ENCODE data around the gene KLHDC10. TPM values are rescaled to one million over a fixed set of nuclear protein-coding genes. Genes with fewer than 3 reads are reported as not detected.

The KLHDC10 gene
- total RNA-seq, 1 donor from 2014 or later, result 13.9 TPM

- Mint-ChIP-seq H3K9me3 (no peaks in the 10 kb centered on the region), H3K4me1 (ENCODE audit: low read depth) (peaks cover 8% of the 10 kb centered on the region), H3K36me3 (ENCODE audit: low read depth) (peaks cover 5% of the 10 kb centered on the region), H3K27me3 (ENCODE audit: low read depth) (no peaks in the 10 kb centered on the region), H3K27ac (no peak overlapping the region), H3K4me3 (ENCODE audit: low read depth) (no peak overlapping the region)
- intact Hi-C loops (cut with micrococcal nuclease), result no loop called here
- DNase-seq (ENCODE audit: low spot score), result no peak
Measured at GRCh38 chr7:130086938-130087337, 16.6 kb downstream of the KLHDC10 start.

- Mint-ChIP-seq H3K27me3 (ENCODE audit: low read depth) (no peaks in the 10 kb centered on the region), H3K27ac (no peak overlapping the region), H3K36me3 (ENCODE audit: low read depth) (peaks cover 5% of the 10 kb centered on the region), H3K4me3 (ENCODE audit: low read depth) (no peak overlapping the region), H3K9me3 (no peaks in the 10 kb centered on the region), H3K4me1 (ENCODE audit: low read depth) (peaks cover 10% of the 10 kb centered on the region)
- intact Hi-C loops (cut with micrococcal nuclease), result no loop called here
- no peak for DNase-seq (ENCODE audit: low spot score)
Measured at GRCh38 chr7:130087364-130087763, 17.0 kb downstream of the KLHDC10 start.

- H3K27ac Mint-ChIP-seq, result no peak overlapping the region
- intact Hi-C loops (cut with micrococcal nuclease), result no loop called here
- no peak overlapping the region for H3K4me3 Mint-ChIP-seq (ENCODE audit: low read depth)
- DNase-seq (ENCODE audit: low spot score), result no peak
- no peaks in the 10 kb centered on the region for H3K36me3 Mint-ChIP-seq (ENCODE audit: low read depth)
- peaks cover 9% of the 10 kb centered on the region for H3K4me1 Mint-ChIP-seq (ENCODE audit: low read depth)
- no peaks in the 10 kb centered on the region for H3K27me3 Mint-ChIP-seq (ENCODE audit: low read depth)
- no peaks in the 10 kb centered on the region for H3K9me3 Mint-ChIP-seq
Measured at GRCh38 chr7:130090745-130091532, 20.6 kb downstream of the KLHDC10 start.

GRCh38 chr7:130091999-130092398 is 21.7 kb downstream of the KLHDC10 start:
- Mint-ChIP-seq H3K27me3 (ENCODE audit: low read depth) (no peaks in the 10 kb centered on the region), H3K27ac (no peak overlapping the region), H3K4me1 (ENCODE audit: low read depth) (peaks cover 9% of the 10 kb centered on the region), H3K4me3 (ENCODE audit: low read depth) (no peak overlapping the region), H3K9me3 (no peaks in the 10 kb centered on the region), H3K36me3 (ENCODE audit: low read depth) (no peaks in the 10 kb centered on the region)
- DNase-seq (ENCODE audit: low spot score), result no peak
- intact Hi-C loops (cut with micrococcal nuclease), result no loop called here

GRCh38 chr7:130092598-130092997 is 22.3 kb downstream of the KLHDC10 start:
- Mint-ChIP-seq H3K27me3 (ENCODE audit: low read depth) (no peaks in the 10 kb centered on the region), H3K27ac (no peak overlapping the region)

GRCh38 chr7:130095812-130096211 is 25.5 kb downstream of the KLHDC10 start:
- no peak for DNase-seq (ENCODE audit: low spot score)
- peaks cover 6% of the 10 kb centered on the region for H3K4me1 Mint-ChIP-seq (ENCODE audit: low read depth)
- intact Hi-C loops (cut with micrococcal nuclease), result no loop called here
- H3K36me3 Mint-ChIP-seq (ENCODE audit: low read depth), result peaks cover 3% of the 10 kb centered on the region
- no peak overlapping the region for H3K27ac Mint-ChIP-seq
- H3K9me3 Mint-ChIP-seq, result no peaks in the 10 kb centered on the region
- H3K27me3 Mint-ChIP-seq (ENCODE audit: low read depth), result no peaks in the 10 kb centered on the region
- no peak overlapping the region for H3K4me3 Mint-ChIP-seq (ENCODE audit: low read depth)

More at GRCh38 chr7:130092598-130092997, 22.3 kb downstream of the KLHDC10 start:
- no peaks in the 10 kb centered on the region for H3K9me3 Mint-ChIP-seq
- intact Hi-C loops (cut with micrococcal nuclease), result no loop called here
- no peak for DNase-seq (ENCODE audit: low spot score)
- peaks cover 8% of the 10 kb centered on the region for H3K4me1 Mint-ChIP-seq (ENCODE audit: low read depth)
- H3K4me3 Mint-ChIP-seq (ENCODE audit: low read depth), result no peak overlapping the region
- H3K36me3 Mint-ChIP-seq (ENCODE audit: low read depth), result no peaks in the 10 kb centered on the region

- H3K27ac Mint-ChIP-seq, result no peak overlapping the region
- no peak for DNase-seq (ENCODE audit: low spot score)
- intact Hi-C loops (cut with micrococcal nuclease), result no loop called here
- H3K27me3 Mint-ChIP-seq (ENCODE audit: low read depth), result no peaks in the 10 kb centered on the region
- no peaks in the 10 kb centered on the region for H3K9me3 Mint-ChIP-seq
- H3K4me1 Mint-ChIP-seq (ENCODE audit: low read depth), result peaks cover 5% of the 10 kb centered on the region
- no peak overlapping the region for H3K4me3 Mint-ChIP-seq (ENCODE audit: low read depth)
- peaks cover 3% of the 10 kb centered on the region for H3K36me3 Mint-ChIP-seq (ENCODE audit: low read depth)
Measured at GRCh38 chr7:130096243-130096827, 26.0 kb downstream of the KLHDC10 start.

- Mint-ChIP-seq H3K4me3 (ENCODE audit: low read depth) (no peak overlapping the region), H3K36me3 (ENCODE audit: low read depth) (peaks cover 3% of the 10 kb centered on the region), H3K27ac (no peak overlapping the region), H3K9me3 (no peaks in the 10 kb centered on the region), H3K4me1 (ENCODE audit: low read depth) (no peaks in the 10 kb centered on the region), H3K27me3 (ENCODE audit: low read depth) (no peaks in the 10 kb centered on the region)
- intact Hi-C loops (cut with micrococcal nuclease), result no loop called here
- no peak for DNase-seq (ENCODE audit: low spot score)
Measured at GRCh38 chr7:130099331-130099730, 29.0 kb downstream of the KLHDC10 start.

GRCh38 chr7:130102588-130102987 is 32.3 kb downstream of the KLHDC10 start:
- Mint-ChIP-seq H3K36me3 (ENCODE audit: low read depth) (peaks cover 3% of the 10 kb centered on the region), H3K9me3 (no peaks in the 10 kb centered on the region), H3K4me1 (ENCODE audit: low read depth) (no peaks in the 10 kb centered on the region), H3K27ac (no peak overlapping the region), H3K27me3 (ENCODE audit: low read depth) (no peaks in the 10 kb centered on the region), H3K4me3 (ENCODE audit: low read depth) (no peak overlapping the region)
- no peak for DNase-seq (ENCODE audit: low spot score)
- intact Hi-C loops (cut with micrococcal nuclease), result no loop called here

GRCh38 chr7:130107949-130108674 is 37.8 kb downstream of the KLHDC10 start:
- H3K4me1 Mint-ChIP-seq (ENCODE audit: low read depth), result no peaks in the 10 kb centered on the region
- H3K4me3 Mint-ChIP-seq (ENCODE audit: low read depth), result no peak overlapping the region
- no peaks in the 10 kb centered on the region for H3K9me3 Mint-ChIP-seq
- intact Hi-C loops (cut with micrococcal nuclease), result no loop called here
- no peaks in the 10 kb centered on the region for H3K27me3 Mint-ChIP-seq (ENCODE audit: low read depth)
- DNase-seq (ENCODE audit: low spot score), result no peak
- no peak overlapping the region for H3K27ac Mint-ChIP-seq
- no peaks in the 10 kb centered on the region for H3K36me3 Mint-ChIP-seq (ENCODE audit: low read depth)

GRCh38 chr7:130108809-130109208 is 38.5 kb downstream of the KLHDC10 start:
- Mint-ChIP-seq H3K4me3 (ENCODE audit: low read depth) (no peak overlapping the region), H3K27ac (no peak overlapping the region), H3K9me3 (no peaks in the 10 kb centered on the region), H3K36me3 (ENCODE audit: low read depth) (no peaks in the 10 kb centered on the region), H3K4me1 (ENCODE audit: low read depth) (no peaks in the 10 kb centered on the region), H3K27me3 (ENCODE audit: low read depth) (no peaks in the 10 kb centered on the region)
- DNase-seq (ENCODE audit: low spot score), result no peak
- intact Hi-C loops (cut with micrococcal nuclease), result no loop called here

- Mint-ChIP-seq H3K4me1 (ENCODE audit: low read depth) (peaks cover under 1% of the 10 kb centered on the region), H3K4me3 (ENCODE audit: low read depth) (no peak overlapping the region), H3K9me3 (no peaks in the 10 kb centered on the region), H3K36me3 (ENCODE audit: low read depth) (no peaks in the 10 kb centered on the region), H3K27ac (no peak overlapping the region), H3K27me3 (ENCODE audit: low read depth) (no peaks in the 10 kb centered on the region)
- DNase-seq (ENCODE audit: low spot score), result no peak
- intact Hi-C loops (cut with micrococcal nuclease), result no loop called here
Measured at GRCh38 chr7:130112093-130112492, 41.8 kb downstream of the KLHDC10 start.
